ENCODE results near the gene PDE3A. TPM values are rescaled to one million over a fixed set of nuclear protein-coding genes. Genes with fewer than 3 reads are reported as not detected.
"Not testable (repeated sequence)": the region's sequence is repeated elsewhere in the genome, so short reads cannot be mapped to it uniquely, and the experiment has no call there.

PDE3A gene
- polyA plus RNA-seq (2011; rRNA removed) (3.1 and 3.5 TPM in 2 replicates), polyA minus RNA-seq (2011; rRNA and poly(A)+ RNA removed) (4.1 and 6.1 TPM in 2 replicates)

- ChIA-PET POLR2A (no interaction called here), CTCF (interaction anchor here (0.5 to 1.8 kb wide), 7 partner anchors 11 to 1726 kb away, joined by 3 to 6 read pairs (median 4); no protein-coding TSS in a partner anchor)
- DNase-seq (ENCODE audit: low read depth), result no peak
These were observed at the start of gene PDE3A for GRCh38 chr12:20368114-20368650. Gene PDE3A, plus strand, starts transcription at chr12:20368537. Its CDS starts 748 bp downstream, at chr12:20369285.

GRCh38 chr12:20319366-20319765 is 49.0 kb upstream of the PDE3A start:
- TF ChIP-seq, protein P1, sequence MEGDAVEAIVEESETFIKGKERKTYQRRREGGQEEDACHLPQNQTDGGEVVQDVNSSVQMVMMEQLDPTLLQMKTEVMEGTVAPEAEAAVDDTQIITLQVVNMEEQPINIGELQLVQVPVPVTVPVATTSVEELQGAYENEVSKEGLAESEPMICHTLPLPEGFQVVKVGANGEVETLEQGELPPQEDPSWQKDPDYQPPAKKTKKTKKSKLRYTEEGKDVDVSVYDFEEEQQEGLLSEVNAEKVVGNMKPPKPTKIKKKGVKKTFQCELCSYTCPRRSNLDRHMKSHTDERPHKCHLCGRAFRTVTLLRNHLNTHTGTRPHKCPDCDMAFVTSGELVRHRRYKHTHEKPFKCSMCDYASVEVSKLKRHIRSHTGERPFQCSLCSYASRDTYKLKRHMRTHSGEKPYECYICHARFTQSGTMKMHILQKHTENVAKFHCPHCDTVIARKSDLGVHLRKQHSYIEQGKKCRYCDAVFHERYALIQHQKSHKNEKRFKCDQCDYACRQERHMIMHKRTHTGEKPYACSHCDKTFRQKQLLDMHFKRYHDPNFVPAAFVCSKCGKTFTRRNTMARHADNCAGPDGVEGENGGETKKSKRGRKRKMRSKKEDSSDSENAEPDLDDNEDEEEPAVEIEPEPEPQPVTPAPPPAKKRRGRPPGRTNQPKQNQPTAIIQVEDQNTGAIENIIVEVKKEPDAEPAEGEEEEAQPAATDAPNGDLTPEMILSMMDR (IDR thresholded peaks at IDR 0.05; ENCODE audit: insufficient read depth, low read depth, low read length), result no peak
- ChIA-PET CTCF (no interaction called here), POLR2A (no interaction called here)
- Histone ChIP-seq H3K27me3 (ENCODE audit: control insufficient read depth, insufficient read depth, low read length) (no peaks in the 10 kb centered on the region), H3K36me3 (ENCODE audit: control insufficient read depth, insufficient read depth, low read length) (no peaks in the 10 kb centered on the region), H3K4me3 (ENCODE audit: low read depth, low read length) (no peak overlapping the region)
- no peak for DNase-seq (ENCODE audit: low read depth)

More at GRCh38 chr12:20368114-20368650, at the start of gene PDE3A:
- Histone ChIP-seq H3K36me3 (ENCODE audit: control insufficient read depth, insufficient read depth, low read length) (no peaks in the 10 kb centered on the region), H3K27me3 (ENCODE audit: control insufficient read depth, insufficient read depth, low read length) (no peaks in the 10 kb centered on the region), H3K4me3 (ENCODE audit: low read depth, low read length) (peak within 1 kb of the TSS; percentile 48)
- TF ChIP-seq, protein P1 (IDR thresholded peaks at IDR 0.05; ENCODE audit: insufficient read depth, low read depth, low read length), result peak; percentile 39; the same call in 1 of the 2 replicates

- POLR2A ChIA-PET, result no interaction called here
- no peaks in the 10 kb centered on the region for H3K36me3 ChIP-seq (ENCODE audit: control insufficient read depth, insufficient read depth, low read length)
- TF ChIP-seq, protein P1 (IDR thresholded peaks at IDR 0.05; ENCODE audit: insufficient read depth, low read depth, low read length), result no peak
- no peak for DNase-seq (ENCODE audit: low read depth)
- H3K27me3 ChIP-seq (ENCODE audit: control insufficient read depth, insufficient read depth, low read length), result no peaks in the 10 kb centered on the region
- CTCF ChIA-PET, result no interaction called here
- H3K4me3 ChIP-seq (ENCODE audit: low read depth, low read length), result no peak overlapping the region
These were observed 47.8 kb upstream of the PDE3A start for GRCh38 chr12:20320552-20320951.

DNA sequence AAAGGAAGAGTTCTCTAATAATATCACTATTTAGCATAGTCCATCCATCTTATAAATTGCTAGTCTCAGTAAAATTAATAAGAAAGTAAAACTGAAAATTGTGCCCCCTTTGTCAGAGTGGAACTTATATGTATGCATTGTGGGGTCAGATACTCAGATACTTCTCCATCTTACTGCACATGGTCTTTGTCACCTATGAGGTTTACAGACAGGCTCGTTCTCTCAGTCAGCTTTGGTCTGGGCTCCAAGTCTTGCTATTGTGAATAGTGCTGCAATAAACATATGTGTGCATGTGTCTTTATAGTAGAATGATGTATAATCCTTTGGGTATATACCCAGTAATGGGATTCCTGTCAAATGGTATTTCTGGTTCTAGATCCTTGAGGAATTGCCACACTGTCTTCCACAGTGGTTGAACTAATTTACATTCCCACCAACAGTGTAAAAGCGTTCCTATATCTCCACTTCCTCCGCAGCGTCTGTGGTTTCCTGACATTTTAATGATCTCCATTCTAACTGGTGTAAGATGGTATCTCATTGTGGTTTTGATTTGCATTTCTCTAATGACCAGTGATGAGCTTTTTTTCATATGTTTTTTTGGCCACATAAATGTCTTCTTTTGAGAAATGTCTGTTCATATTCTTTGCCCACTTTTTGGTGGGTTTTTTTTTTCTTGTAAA is 37.4 kb upstream of the PDE3A start:
- DNase-seq (ENCODE audit: low read depth); POLR2A ChIA-PET; H3K4me3 ChIP-seq (ENCODE audit: low read depth, low read length); H3K36me3 ChIP-seq (ENCODE audit: control insufficient read depth, insufficient read depth, low read length); H3K27me3 ChIP-seq (ENCODE audit: control insufficient read depth, insufficient read depth, low read length); CTCF ChIA-PET: not testable (repeated sequence)

DNA sequence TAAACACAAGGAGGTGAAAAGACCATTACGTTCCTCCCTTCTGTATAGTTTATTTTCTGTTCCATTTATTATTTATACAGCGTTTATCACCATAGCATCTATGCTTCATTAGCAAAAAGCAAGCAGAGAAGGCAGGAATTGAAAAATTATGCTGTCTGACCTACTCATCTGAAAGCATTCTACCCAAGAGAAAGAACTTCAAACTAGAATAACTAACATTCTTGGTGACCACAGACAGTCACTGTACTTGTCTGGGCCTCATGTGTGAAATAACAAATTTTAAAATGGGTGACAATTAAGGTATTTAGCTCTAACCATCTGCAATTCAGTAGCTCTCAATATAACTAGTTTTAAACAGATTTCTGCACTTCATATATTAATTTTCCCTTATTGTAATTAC is 29.3 kb upstream of the PDE3A start:
- Histone ChIP-seq H3K36me3 (ENCODE audit: control insufficient read depth, insufficient read depth, low read length) (no peaks in the 10 kb centered on the region), H3K4me3 (ENCODE audit: low read depth, low read length) (no peak overlapping the region), H3K27me3 (ENCODE audit: control insufficient read depth, insufficient read depth, low read length) (no peaks in the 10 kb centered on the region)
- ChIA-PET CTCF (interaction anchor here (1.0 kb wide), 1 partner anchor 119 kb away, joined by 4 read pairs; no protein-coding TSS in a partner anchor), POLR2A (no interaction called here)
- DNase-seq (ENCODE audit: low read depth), result no peak
- TF ChIP-seq, protein P1 (IDR thresholded peaks at IDR 0.05; ENCODE audit: insufficient read depth, low read depth, low read length), result no peak
